Vagina (tissue), 2 donors: ENCODE measurements around the gene NARS2. TPM values are rescaled to one million over a fixed set of nuclear protein-coding genes. Genes with fewer than 3 reads are reported as not detected.

Experiments used
- DNase-seq, 2 donors: peaks; one replicate each; pipeline ENCODE4 v3.0.0-alpha.2; 2017; ENCODE audit errors: extremely low spot score in 2 of 2
- H3K27ac ChIP-seq: fragments of 200-600 bp; sonication (generic); one replicate; pipeline ENCODE4 v1.5.1; 2019
- H3K27me3 ChIP-seq: fragments of 200-600 bp; sonication (generic); one replicate; pipeline ENCODE4 v1.5.1; 2019
- H3K36me3 ChIP-seq, 2 donors: fragments of 200-600 bp; sonication (generic); one replicate each; pipeline ENCODE4 v1.5.1; 2017 to 2019
- H3K4me1 ChIP-seq: fragments of 200-600 bp; sonication (generic); one replicate; pipeline ENCODE4 v1.5.1; 2019
- H3K4me3 ChIP-seq, 2 donors: fragments of 200-600 bp; sonication (generic); 1 replicate in 1 of 2; 2 replicates in 1 of 2; pipeline ENCODE4 v1.5.1; 2016 to 2019
- H3K9me3 ChIP-seq: fragments of 200-600 bp; sonication (generic); one replicate; pipeline ENCODE4 v1.5.1; 2019
- CTCF ChIP-seq, 3 experiments: fragments of 450-650 bp in 2 of 3; fragments of 200-600 bp in 1 of 3; sonication (generic) in 1 of 3; IDR thresholded peaks; one replicate each; pipeline ENCODE4 v1.5.1; 2017 to 2019; ENCODE audit warnings: antibody characterized with exemption in 3 of 3, mild to moderate bottlenecking in 2 of 3, moderate library complexity in 2 of 3
- POLR2A ChIP-seq, 2 donors: fragments of 450-650 bp; IDR thresholded peaks; one replicate each; pipeline ENCODE4 v1.6.1; 2017; ENCODE audit warnings: antibody characterized with exemption in 2 of 2, mild to moderate bottlenecking in 2 of 2, moderate library complexity in 2 of 2
- POLR2AphosphoS5 ChIP-seq, 2 donors: sonication (generic); formaldehyde crosslinking; IDR thresholded peaks; one replicate each; pipeline ENCODE4 v1.9.0; 2017; ENCODE audit warnings: antibody characterized with exemption in 2 of 2, mild to moderate bottlenecking in 2 of 2, low read depth in 1 of 2; ENCODE audit not compliant: insufficient read depth in 1 of 2
- intact Hi-C: fragments of 100-400 bp; cut with DNase I; formaldehyde crosslinking; loops from one replicate; pipeline ENCODE4 v1.15.1; 2023
- total RNA-seq: library from RNA; depleted of rRNA; stranded (reverse); fragments of >200 nt; gene quantifications from one replicate; pipeline ENCODE4 v1.2.3, GENCODE V29; 2016

Gene NARS2
- total RNA-seq, 1 donor from 2014 or later = 13.5 TPM

DNA sequence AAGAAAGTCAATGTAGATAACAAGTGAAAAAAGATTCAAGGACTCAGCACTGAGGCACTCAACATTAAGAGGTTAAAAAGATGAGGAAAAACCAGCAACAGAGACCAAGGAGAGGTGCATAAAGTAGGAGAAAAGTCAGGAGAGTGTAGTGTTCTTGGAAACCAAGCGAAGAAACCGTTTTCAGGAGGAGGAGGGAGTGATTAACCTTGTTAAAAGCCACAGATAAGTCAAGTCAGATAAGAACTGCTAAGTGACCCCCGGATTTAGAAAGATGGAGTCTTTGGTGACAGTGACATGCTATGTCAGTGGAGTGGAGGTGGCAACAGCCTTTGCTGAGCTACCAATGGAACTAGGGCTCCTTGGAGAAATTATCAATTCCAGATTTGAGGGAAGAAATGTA lies 13.9 kb upstream of the NARS2 start:
- H3K36me3 ChIP-seq = no peaks in the 10 kb centered on the region
- H3K4me1 ChIP-seq = no peaks in the 10 kb centered on the region
- intact Hi-C loops = no loop called here

GRCh38 chr11:78587446-78587845 lies 12.8 kb upstream of the NARS2 start:
- TF ChIP-seq POLR2A (IDR thresholded peaks at IDR 0.05) (no peak), CTCF (IDR thresholded peaks at IDR 0.05) (no peak), POLR2AphosphoS5 (IDR thresholded peaks at IDR 0.05; ENCODE audit: insufficient read depth in 1 of 2, low read depth in 1 of 2) (no peak)
- no peaks in the 10 kb centered on the region for H3K27me3 ChIP-seq
- no peaks in the 10 kb centered on the region for H3K36me3 ChIP-seq
- intact Hi-C loops = no loop called here
- no peak overlapping the region for H3K27ac ChIP-seq
- H3K4me1 ChIP-seq = no peaks in the 10 kb centered on the region
- no peak for DNase-seq
- H3K4me3 ChIP-seq = no peak overlapping the region
- H3K9me3 ChIP-seq = peaks cover 21% of the 10 kb centered on the region

More for the DNA sequence above, 13.9 kb upstream of the NARS2 start:
- no peak for DNase-seq
- TF ChIP-seq CTCF (IDR thresholded peaks at IDR 0.05) (no peak), POLR2A (IDR thresholded peaks at IDR 0.05) (no peak), POLR2AphosphoS5 (IDR thresholded peaks at IDR 0.05; ENCODE audit: insufficient read depth in 1 of 2, low read depth in 1 of 2) (no peak)
- H3K4me3 ChIP-seq = no peak overlapping the region
- H3K9me3 ChIP-seq = peaks cover 13% of the 10 kb centered on the region
- no peak overlapping the region for H3K27ac ChIP-seq
- H3K27me3 ChIP-seq = no peaks in the 10 kb centered on the region

GRCh38 chr11:78586452-78587046 lies 11.9 kb upstream of the NARS2 start:
- no peaks in the 10 kb centered on the region for H3K27me3 ChIP-seq
- no peaks in the 10 kb centered on the region for H3K36me3 ChIP-seq
- H3K9me3 ChIP-seq = peaks cover 23% of the 10 kb centered on the region
- H3K27ac ChIP-seq = no peak overlapping the region
- no peak for DNase-seq
- no peak for TF ChIP-seq POLR2AphosphoS5 (IDR thresholded peaks at IDR 0.05; ENCODE audit: insufficient read depth in 1 of 2, low read depth in 1 of 2)
- no peak for TF ChIP-seq CTCF (IDR thresholded peaks at IDR 0.05)
- no peak overlapping the region for H3K4me3 ChIP-seq
- no peaks in the 10 kb centered on the region for H3K4me1 ChIP-seq
- intact Hi-C loops = no loop called here

DNA sequence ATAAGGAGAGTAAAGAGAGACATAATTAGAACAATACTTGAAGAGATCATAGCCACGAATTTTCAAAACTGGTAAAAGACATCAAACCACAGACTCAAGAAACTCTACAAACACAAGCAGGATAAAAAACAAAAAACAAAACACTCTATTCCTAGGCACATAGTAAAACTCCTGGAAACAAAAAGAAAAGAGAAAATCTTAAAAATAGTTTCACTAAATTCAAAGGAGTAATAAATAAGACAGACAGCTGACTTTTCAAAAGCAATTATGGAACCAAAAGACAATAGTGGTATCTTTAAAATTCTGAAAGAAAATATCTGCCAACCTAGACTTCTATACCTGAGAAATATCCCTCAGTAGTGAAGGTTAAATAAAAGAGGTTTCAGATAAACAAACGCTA lies 9.2 kb upstream of the NARS2 start:
- intact Hi-C loops = no loop called here
- Histone ChIP-seq H3K4me3 (no peak overlapping the region), H3K27me3 (no peaks in the 10 kb centered on the region), H3K9me3 (peaks cover 23% of the 10 kb centered on the region), H3K36me3 (no peaks in the 10 kb centered on the region), H3K4me1 (no peaks in the 10 kb centered on the region), H3K27ac (no peak overlapping the region)
- TF ChIP-seq POLR2AphosphoS5 (IDR thresholded peaks at IDR 0.05; ENCODE audit: insufficient read depth in 1 of 2, low read depth in 1 of 2) (no peak), POLR2A (IDR thresholded peaks at IDR 0.05) (no peak), CTCF (IDR thresholded peaks at IDR 0.05) (no peak)
- no peak for DNase-seq

GRCh38 chr11:78577495-78577894 lies 2.8 kb upstream of the NARS2 start:
- Histone ChIP-seq H3K4me1 (peaks cover 22% of the 10 kb centered on the region), H3K27ac (no peak overlapping the region), H3K27me3 (no peaks in the 10 kb centered on the region), H3K36me3 (no peaks in the 10 kb centered on the region), H3K4me3 (no peak overlapping the region), H3K9me3 (peaks cover 2% of the 10 kb centered on the region)
- intact Hi-C loops = no loop called here
- no peak for TF ChIP-seq POLR2AphosphoS5 (IDR thresholded peaks at IDR 0.05; ENCODE audit: insufficient read depth in 1 of 2, low read depth in 1 of 2)
- TF ChIP-seq POLR2A (IDR thresholded peaks at IDR 0.05) = no peak
- TF ChIP-seq CTCF (IDR thresholded peaks at IDR 0.05) = no peak
- DNase-seq = no peak
